Spleen (tissue), 7 donors: ENCODE results near the gene COL25A1.

Experiments
- POLR2A ChIP-seq, 3 donors: fragments of 450-650 bp; IDR thresholded peaks; one replicate each; pipeline ENCODE4 v1.5.1; 2017; ENCODE audit warnings: antibody characterized with exemption in 3 of 3, mild to moderate bottlenecking in 1 of 3
- TF ChIP-seq, protein P1 (sequence below), 11 experiments: fragments of 200-600 bp in 7 of 11; fragments of 450-650 bp in 4 of 11; sonication (generic) in 4 of 11; IDR thresholded peaks in 8 of 11; conservative IDR thresholded peaks in 3 of 11; 1 replicate in 7 of 11; 2 replicates in 4 of 11; pipeline versions ENCODE4 v1.4.0 to v1.8.0; 2016 to 2021; ENCODE audit warnings: antibody characterized with exemption in 11 of 11, inconsistent platforms in 4 of 11, mild to moderate bottlenecking in 1 of 11
- donor health status: DM: no; HTN: no; CAD: no; lungs with moderate emphysema.
- donor health status: DM: no; HTN: no; CAD: no.
- donor health status: DM: no; HTN: no; CAD: no.

DNA sequence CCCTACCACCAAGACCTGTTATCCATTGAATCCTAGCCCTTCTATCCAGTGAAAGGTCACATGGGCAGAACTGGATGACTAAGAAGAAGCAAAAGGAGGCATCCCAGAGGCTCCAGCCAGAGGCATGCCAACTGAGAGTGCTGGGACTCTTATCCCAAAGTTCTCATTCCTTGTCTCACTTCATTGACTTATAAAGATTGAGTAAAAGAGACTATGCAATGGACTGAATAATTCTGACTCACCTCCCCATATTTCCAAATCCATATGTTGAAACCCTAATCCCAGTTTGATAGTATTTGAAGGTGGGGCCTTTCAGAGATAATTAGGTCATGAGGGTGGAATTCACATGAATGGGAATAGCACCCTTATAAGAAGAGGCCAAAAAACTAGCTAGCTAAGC, 131.4 kb downstream of the COL25A1 start:
- TF ChIP-seq, protein P1, sequence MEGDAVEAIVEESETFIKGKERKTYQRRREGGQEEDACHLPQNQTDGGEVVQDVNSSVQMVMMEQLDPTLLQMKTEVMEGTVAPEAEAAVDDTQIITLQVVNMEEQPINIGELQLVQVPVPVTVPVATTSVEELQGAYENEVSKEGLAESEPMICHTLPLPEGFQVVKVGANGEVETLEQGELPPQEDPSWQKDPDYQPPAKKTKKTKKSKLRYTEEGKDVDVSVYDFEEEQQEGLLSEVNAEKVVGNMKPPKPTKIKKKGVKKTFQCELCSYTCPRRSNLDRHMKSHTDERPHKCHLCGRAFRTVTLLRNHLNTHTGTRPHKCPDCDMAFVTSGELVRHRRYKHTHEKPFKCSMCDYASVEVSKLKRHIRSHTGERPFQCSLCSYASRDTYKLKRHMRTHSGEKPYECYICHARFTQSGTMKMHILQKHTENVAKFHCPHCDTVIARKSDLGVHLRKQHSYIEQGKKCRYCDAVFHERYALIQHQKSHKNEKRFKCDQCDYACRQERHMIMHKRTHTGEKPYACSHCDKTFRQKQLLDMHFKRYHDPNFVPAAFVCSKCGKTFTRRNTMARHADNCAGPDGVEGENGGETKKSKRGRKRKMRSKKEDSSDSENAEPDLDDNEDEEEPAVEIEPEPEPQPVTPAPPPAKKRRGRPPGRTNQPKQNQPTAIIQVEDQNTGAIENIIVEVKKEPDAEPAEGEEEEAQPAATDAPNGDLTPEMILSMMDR (IDR thresholded peaks at IDR 0.05 in 8 of 11, conservative IDR thresholded peaks at IDR 0.05 in 3 of 11): no peak
- no peak for TF ChIP-seq POLR2A (IDR thresholded peaks at IDR 0.05)
